ENCODE results near the gene BHLHA15.
A peak's percentile ranks its signal among the peaks of the same experiment; 100 is the strongest.

BHLHA15 gene

GRCh38 chr7:98203261-98203963 is 7.8 kb upstream of the BHLHA15 start:
- H3K36me3 ChIP-seq (ENCODE audit: control insufficient read depth, low read depth, low read length), result peaks cover 8% of the 10 kb centered on the region
- no peaks in the 10 kb centered on the region for H3K4me1 ChIP-seq (ENCODE audit: control insufficient read depth, low read depth, low read length)
- H3K27ac ChIP-seq (ENCODE audit: low read length), result no peak overlapping the region
- no peak overlapping the region for H3K4me3 ChIP-seq (ENCODE audit: low read length)
- no peak overlapping the region for H3K9ac ChIP-seq (ENCODE audit: low read length)
- no peaks in the 10 kb centered on the region for H3K27me3 ChIP-seq (ENCODE audit: control insufficient read depth, insufficient read depth, low read length)
- H3K9me3 ChIP-seq (ENCODE audit: control insufficient read depth, low read depth, low read length), result no peaks in the 10 kb centered on the region

GRCh38 chr7:98203964-98204605 is 7.2 kb upstream of the BHLHA15 start:
- no peaks in the 10 kb centered on the region for H3K4me1 ChIP-seq (ENCODE audit: control insufficient read depth, low read depth, low read length)
- H3K27ac ChIP-seq (ENCODE audit: low read length), result no peak overlapping the region
- H3K4me3 ChIP-seq (ENCODE audit: low read length), result no peak overlapping the region

GRCh38 chr7:98204670-98205069 is 6.6 kb upstream of the BHLHA15 start:
- Histone ChIP-seq H3K9ac (ENCODE audit: low read length) (no peak overlapping the region), H3K4me1 (ENCODE audit: control insufficient read depth, low read depth, low read length) (no peaks in the 10 kb centered on the region)

More at GRCh38 chr7:98203964-98204605, 7.2 kb upstream of the BHLHA15 start:
- Histone ChIP-seq H3K9me3 (ENCODE audit: control insufficient read depth, low read depth, low read length) (no peaks in the 10 kb centered on the region), H3K9ac (ENCODE audit: low read length) (no peak overlapping the region), H3K36me3 (ENCODE audit: control insufficient read depth, low read depth, low read length) (peaks cover 8% of the 10 kb centered on the region), H3K27me3 (ENCODE audit: control insufficient read depth, insufficient read depth, low read length) (no peaks in the 10 kb centered on the region)

GRCh38 chr7:98205162-98205845 is 5.9 kb upstream of the BHLHA15 start:
- H3K4me1 ChIP-seq (ENCODE audit: control insufficient read depth, low read depth, low read length), result no peaks in the 10 kb centered on the region
- H3K27me3 ChIP-seq (ENCODE audit: control insufficient read depth, insufficient read depth, low read length), result no peaks in the 10 kb centered on the region
- H3K9ac ChIP-seq (ENCODE audit: low read length), result no peak overlapping the region
- no peaks in the 10 kb centered on the region for H3K9me3 ChIP-seq (ENCODE audit: control insufficient read depth, low read depth, low read length)
- H3K27ac ChIP-seq (ENCODE audit: low read length), result no peak overlapping the region
- H3K4me3 ChIP-seq (ENCODE audit: low read length), result no peak overlapping the region
- H3K36me3 ChIP-seq (ENCODE audit: control insufficient read depth, low read depth, low read length), result peaks cover 8% of the 10 kb centered on the region

More at GRCh38 chr7:98204670-98205069, 6.6 kb upstream of the BHLHA15 start:
- no peak overlapping the region for H3K27ac ChIP-seq (ENCODE audit: low read length)
- no peaks in the 10 kb centered on the region for H3K27me3 ChIP-seq (ENCODE audit: control insufficient read depth, insufficient read depth, low read length)
- H3K4me3 ChIP-seq (ENCODE audit: low read length), result no peak overlapping the region
- H3K9me3 ChIP-seq (ENCODE audit: control insufficient read depth, low read depth, low read length), result no peaks in the 10 kb centered on the region
- H3K36me3 ChIP-seq (ENCODE audit: control insufficient read depth, low read depth, low read length), result peaks cover 8% of the 10 kb centered on the region

GRCh38 chr7:98206451-98207330 is 4.5 kb upstream of the BHLHA15 start:
- no peak overlapping the region for H3K4me3 ChIP-seq (ENCODE audit: low read length)
- peaks cover 8% of the 10 kb centered on the region for H3K36me3 ChIP-seq (ENCODE audit: control insufficient read depth, low read depth, low read length)
- H3K27ac ChIP-seq (ENCODE audit: low read length), result no peak overlapping the region
- no peaks in the 10 kb centered on the region for H3K9me3 ChIP-seq (ENCODE audit: control insufficient read depth, low read depth, low read length)
- H3K27me3 ChIP-seq (ENCODE audit: control insufficient read depth, insufficient read depth, low read length), result no peaks in the 10 kb centered on the region
- H3K9ac ChIP-seq (ENCODE audit: low read length), result no peak overlapping the region
- H3K4me1 ChIP-seq (ENCODE audit: control insufficient read depth, low read depth, low read length), result no peaks in the 10 kb centered on the region

GRCh38 chr7:98209166-98209920 is 1.9 kb upstream of the BHLHA15 start:
- Histone ChIP-seq H3K4me3 (ENCODE audit: low read length) (no peak overlapping the region), H3K27ac (ENCODE audit: low read length) (no peak overlapping the region), H3K9me3 (ENCODE audit: control insufficient read depth, low read depth, low read length) (no peaks in the 10 kb centered on the region), H3K9ac (ENCODE audit: low read length) (no peak overlapping the region), H3K27me3 (ENCODE audit: control insufficient read depth, insufficient read depth, low read length) (no peaks in the 10 kb centered on the region), H3K36me3 (ENCODE audit: control insufficient read depth, low read depth, low read length) (peaks cover 8% of the 10 kb centered on the region), H3K4me1 (ENCODE audit: control insufficient read depth, low read depth, low read length) (no peaks in the 10 kb centered on the region)

GRCh38 chr7:98210513-98211220 is 572 bp upstream of the BHLHA15 start:
- Histone ChIP-seq H3K27ac (ENCODE audit: low read length) (no peak overlapping the region), H3K4me3 (ENCODE audit: low read length) (peak overlapping the region; percentile 44), H3K36me3 (ENCODE audit: control insufficient read depth, low read depth, low read length) (peaks cover 8% of the 10 kb centered on the region), H3K9me3 (ENCODE audit: control insufficient read depth, low read depth, low read length) (no peaks in the 10 kb centered on the region), H3K9ac (ENCODE audit: low read length) (no peak overlapping the region), H3K4me1 (ENCODE audit: control insufficient read depth, low read depth, low read length) (no peaks in the 10 kb centered on the region), H3K27me3 (ENCODE audit: control insufficient read depth, insufficient read depth, low read length) (no peaks in the 10 kb centered on the region)

GRCh38 chr7:98211676-98212531 is 665 bp downstream of the BHLHA15 start:
- H3K36me3 ChIP-seq (ENCODE audit: control insufficient read depth, low read depth, low read length), result peaks cover 3% of the 10 kb centered on the region
- H3K4me3 ChIP-seq (ENCODE audit: low read length), result no peak overlapping the region
- no peak overlapping the region for H3K9ac ChIP-seq (ENCODE audit: low read length)
- no peaks in the 10 kb centered on the region for H3K27me3 ChIP-seq (ENCODE audit: control insufficient read depth, insufficient read depth, low read length)
- H3K9me3 ChIP-seq (ENCODE audit: control insufficient read depth, low read depth, low read length), result no peaks in the 10 kb centered on the region
- no peaks in the 10 kb centered on the region for H3K4me1 ChIP-seq (ENCODE audit: control insufficient read depth, low read depth, low read length)
- no peak overlapping the region for H3K27ac ChIP-seq (ENCODE audit: low read length)

GRCh38 chr7:98212532-98213041 is 1.3 kb downstream of the BHLHA15 start:
- H3K27me3 ChIP-seq (ENCODE audit: control insufficient read depth, insufficient read depth, low read length), result no peaks in the 10 kb centered on the region
- H3K9me3 ChIP-seq (ENCODE audit: control insufficient read depth, low read depth, low read length), result no peaks in the 10 kb centered on the region
- no peak overlapping the region for H3K4me3 ChIP-seq (ENCODE audit: low read length)
- no peak overlapping the region for H3K9ac ChIP-seq (ENCODE audit: low read length)
- H3K36me3 ChIP-seq (ENCODE audit: control insufficient read depth, low read depth, low read length), result no peaks in the 10 kb centered on the region
- H3K27ac ChIP-seq (ENCODE audit: low read length), result no peak overlapping the region
- H3K4me1 ChIP-seq (ENCODE audit: control insufficient read depth, low read depth, low read length), result no peaks in the 10 kb centered on the region

Data from iPS-18a (cell line).